ENCODE measurements around the gene ABL1.

The ABL1 gene

DNA sequence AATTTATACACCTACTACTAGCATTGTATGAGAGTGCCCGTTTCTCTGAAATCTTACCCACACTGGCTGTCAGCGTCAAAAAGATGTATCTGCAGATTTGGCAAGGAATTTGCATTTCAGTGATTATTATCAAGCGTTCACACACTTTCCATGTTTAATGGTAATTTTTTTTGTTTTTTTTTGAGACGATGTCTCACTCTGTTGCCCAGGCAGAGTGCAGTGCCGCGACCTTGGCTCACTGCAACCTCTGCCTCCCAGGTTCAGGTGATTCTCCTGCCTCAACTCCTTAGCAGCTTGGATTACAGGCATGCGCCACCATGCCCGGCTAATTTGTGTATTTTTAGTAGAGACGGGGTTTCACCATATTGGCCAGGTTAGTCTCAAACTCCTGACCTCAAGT is 14.3 kb downstream of the ABL1 start:
- POLR2A ChIA-PET, result no interaction called here
- CTCF ChIA-PET, result interaction anchor here (1.4 to 1.9 kb wide), 2 partner anchors 9 to 143 kb away, joined by 7 to 8 read pairs; no protein-coding TSS in a partner anchor
- H3K9me3 ChIP-seq (ENCODE audit: control extremely low read depth in 1 of 5, control insufficient read depth in 4 of 5, insufficient read depth in 2 of 5, low read depth in 1 of 5, low read length in 4 of 5), result no peaks in the 10 kb centered on the region
- no peak for DNase-seq
- no peak overlapping the region for H3K27ac ChIP-seq (ENCODE audit: insufficient read depth in 1 of 2, low read depth in 1 of 2, low read length in 2 of 2, poor library complexity in 1 of 2, severe bottlenecking in 2 of 2)
- no peaks in the 10 kb centered on the region for H3K4me1 ChIP-seq (ENCODE audit: control extremely low read depth in 1 of 4, control insufficient read depth in 4 of 4, insufficient read depth in 4 of 4, low read length in 3 of 4)
- no peaks in the 10 kb centered on the region for H3K27me3 ChIP-seq (replicated peaks in 2 of 5; ENCODE audit: control insufficient read depth in 4 of 5, insufficient read depth in 5 of 5, low read length in 4 of 5)
- peaks cover 4 to 10% (median 4%) of the 10 kb centered on the region in 4 experiments for H3K36me3 ChIP-seq (ENCODE audit: control insufficient read depth in 4 of 4, insufficient read depth in 4 of 4, low read length in 3 of 4)
- 98% methylated on average over 9 of the region's 9 CpGs for WGBS (ENCODE audit: insufficient coverage)
- no peak overlapping the region for H3K4me3 ChIP-seq (ENCODE audit: control insufficient read depth in 1 of 7, extremely low read depth in 1 of 7, insufficient read depth in 4 of 7, low read depth in 2 of 7, low read length in 6 of 7)

- DNase-seq, result no peak
- Histone ChIP-seq H3K4me1 (ENCODE audit: control extremely low read depth in 1 of 4, control insufficient read depth in 4 of 4, insufficient read depth in 4 of 4, low read length in 3 of 4) (no peaks in the 10 kb centered on the region), H3K27me3 (replicated peaks in 2 of 5; ENCODE audit: control insufficient read depth in 4 of 5, insufficient read depth in 5 of 5, low read length in 4 of 5) (no peaks in the 10 kb centered on the region), H3K9me3 (ENCODE audit: control extremely low read depth in 1 of 5, control insufficient read depth in 4 of 5, insufficient read depth in 2 of 5, low read depth in 1 of 5, low read length in 4 of 5) (no peaks in the 10 kb centered on the region), H3K36me3 (ENCODE audit: control insufficient read depth in 4 of 4, insufficient read depth in 4 of 4, low read length in 3 of 4) (peaks cover 13 to 38% (median 22%) of the 10 kb centered on the region in 4 experiments), H3K27ac (ENCODE audit: insufficient read depth in 1 of 2, low read depth in 1 of 2, low read length in 2 of 2, poor library complexity in 1 of 2, severe bottlenecking in 2 of 2) (no peak overlapping the region), H3K4me3 (ENCODE audit: control insufficient read depth in 1 of 7, extremely low read depth in 1 of 7, insufficient read depth in 4 of 7, low read depth in 2 of 7, low read length in 6 of 7) (no peak overlapping the region)
- ChIA-PET POLR2A (no interaction called here), CTCF (interaction anchor here (0.6 to 3.5 kb wide), 6 partner anchors 10 to 146 kb away, joined by 3 to 20 read pairs (median 4); no protein-coding TSS in a partner anchor)
- 100% methylated on average over 2 of the region's 7 CpGs for WGBS (ENCODE audit: insufficient coverage)
Measured at GRCh38 chr9:130852801-130853200, 17.7 kb downstream of the ABL1 start.

GRCh38 chr9:130854092-130854491 is 19.0 kb downstream of the ABL1 start:
- H3K27ac ChIP-seq (ENCODE audit: insufficient read depth in 1 of 2, low read depth in 1 of 2, low read length in 2 of 2, poor library complexity in 1 of 2, severe bottlenecking in 2 of 2), result no peak overlapping the region
- no peak for DNase-seq
- no peak overlapping the region for H3K4me3 ChIP-seq (ENCODE audit: control insufficient read depth in 1 of 7, extremely low read depth in 1 of 7, insufficient read depth in 4 of 7, low read depth in 2 of 7, low read length in 6 of 7)
- ChIA-PET POLR2A (no interaction called here), CTCF (interaction anchor here (0.9 to 2.2 kb wide), 6 partner anchors 12 to 153 kb away, joined by 3 to 12 read pairs (median 4); no protein-coding TSS in a partner anchor)
- peaks cover 15 to 51% (median 27%) of the 10 kb centered on the region in 4 experiments for H3K36me3 ChIP-seq (ENCODE audit: control insufficient read depth in 4 of 4, insufficient read depth in 4 of 4, low read length in 3 of 4)
- H3K4me1 ChIP-seq (ENCODE audit: control extremely low read depth in 1 of 4, control insufficient read depth in 4 of 4, insufficient read depth in 4 of 4, low read length in 3 of 4), result no peaks in the 10 kb centered on the region
- no peaks in the 10 kb centered on the region for H3K27me3 ChIP-seq (replicated peaks in 2 of 5; ENCODE audit: control insufficient read depth in 4 of 5, insufficient read depth in 5 of 5, low read length in 4 of 5)
- no peaks in the 10 kb centered on the region for H3K9me3 ChIP-seq (ENCODE audit: control extremely low read depth in 1 of 5, control insufficient read depth in 4 of 5, insufficient read depth in 2 of 5, low read depth in 1 of 5, low read length in 4 of 5)
- WGBS (ENCODE audit: insufficient coverage), result 92% methylated on average over 7 of the region's 8 CpGs

- Histone ChIP-seq H3K36me3 (ENCODE audit: control insufficient read depth in 4 of 4, insufficient read depth in 4 of 4, low read length in 3 of 4) (peaks cover 15 to 55% (median 28%) of the 10 kb centered on the region in 4 experiments), H3K27me3 (replicated peaks in 2 of 5; ENCODE audit: control insufficient read depth in 4 of 5, insufficient read depth in 5 of 5, low read length in 4 of 5) (no peaks in the 10 kb centered on the region), H3K27ac (ENCODE audit: insufficient read depth in 1 of 2, low read depth in 1 of 2, low read length in 2 of 2, poor library complexity in 1 of 2, severe bottlenecking in 2 of 2) (no peak overlapping the region), H3K9me3 (ENCODE audit: control extremely low read depth in 1 of 5, control insufficient read depth in 4 of 5, insufficient read depth in 2 of 5, low read depth in 1 of 5, low read length in 4 of 5) (no peaks in the 10 kb centered on the region), H3K4me3 (ENCODE audit: control insufficient read depth in 1 of 7, extremely low read depth in 1 of 7, insufficient read depth in 4 of 7, low read depth in 2 of 7, low read length in 6 of 7) (no peak overlapping the region), H3K4me1 (ENCODE audit: control extremely low read depth in 1 of 4, control insufficient read depth in 4 of 4, insufficient read depth in 4 of 4, low read length in 3 of 4) (no peaks in the 10 kb centered on the region)
- 95% methylated on average over 9 of the region's 9 CpGs for WGBS (ENCODE audit: insufficient coverage)
- CTCF ChIA-PET, result interaction anchor here (1.1 to 2.2 kb wide), 4 partner anchors 11 to 154 kb away, joined by 4 to 12 read pairs (median 6); no protein-coding TSS in a partner anchor
- DNase-seq, result no peak
- POLR2A ChIA-PET, result no interaction called here
Measured at GRCh38 chr9:130854835-130855234, 19.8 kb downstream of the ABL1 start.

- WGBS (ENCODE audit: insufficient coverage), result 89% methylated on average over 6 of the region's 8 CpGs
- DNase-seq, result no peak
- ChIA-PET CTCF (interaction anchor here (1.1 to 1.3 kb wide), 2 partner anchors 149 to 155 kb away, joined by 3 to 4 read pairs; no protein-coding TSS in a partner anchor), POLR2A (no interaction called here)
- no peak overlapping the region for H3K27ac ChIP-seq (ENCODE audit: insufficient read depth in 1 of 2, low read depth in 1 of 2, low read length in 2 of 2, poor library complexity in 1 of 2, severe bottlenecking in 2 of 2)
- H3K27me3 ChIP-seq (replicated peaks in 2 of 5; ENCODE audit: control insufficient read depth in 4 of 5, insufficient read depth in 5 of 5, low read length in 4 of 5), result no peaks in the 10 kb centered on the region
- no peaks in the 10 kb centered on the region for H3K9me3 ChIP-seq (ENCODE audit: control extremely low read depth in 1 of 5, control insufficient read depth in 4 of 5, insufficient read depth in 2 of 5, low read depth in 1 of 5, low read length in 4 of 5)
- H3K36me3 ChIP-seq (ENCODE audit: control insufficient read depth in 4 of 4, insufficient read depth in 4 of 4, low read length in 3 of 4), result peaks cover 15 to 71% (median 38%) of the 10 kb centered on the region in 4 experiments
- H3K4me3 ChIP-seq (ENCODE audit: control insufficient read depth in 1 of 7, extremely low read depth in 1 of 7, insufficient read depth in 4 of 7, low read depth in 2 of 7, low read length in 6 of 7), result no peak overlapping the region
- no peaks in the 10 kb centered on the region for H3K4me1 ChIP-seq (ENCODE audit: control extremely low read depth in 1 of 4, control insufficient read depth in 4 of 4, insufficient read depth in 4 of 4, low read length in 3 of 4)
Measured at GRCh38 chr9:130856474-130856873, 21.4 kb downstream of the ABL1 start.

- CTCF ChIA-PET, result interaction anchor here (0.6 to 2.6 kb wide), 9 partner anchors 9 to 751 kb away, joined by 3 to 21 read pairs (median 5); no protein-coding TSS in a partner anchor
- no peak overlapping the region for H3K27ac ChIP-seq (ENCODE audit: insufficient read depth in 1 of 2, low read depth in 1 of 2, low read length in 2 of 2, poor library complexity in 1 of 2, severe bottlenecking in 2 of 2)
Measured at GRCh38 chr9:130857864-130858738, 23.0 kb downstream of the ABL1 start.

More at GRCh38 chr9:130857864-130858738, 23.0 kb downstream of the ABL1 start:
- Histone ChIP-seq H3K9me3 (ENCODE audit: control extremely low read depth in 1 of 5, control insufficient read depth in 4 of 5, insufficient read depth in 2 of 5, low read depth in 1 of 5, low read length in 4 of 5) (no peaks in the 10 kb centered on the region), H3K4me3 (ENCODE audit: control insufficient read depth in 1 of 7, extremely low read depth in 1 of 7, insufficient read depth in 4 of 7, low read depth in 2 of 7, low read length in 6 of 7) (no peak overlapping the region), H3K4me1 (ENCODE audit: control extremely low read depth in 1 of 4, control insufficient read depth in 4 of 4, insufficient read depth in 4 of 4, low read length in 3 of 4) (no peaks in the 10 kb centered on the region), H3K27me3 (replicated peaks in 2 of 5; ENCODE audit: control insufficient read depth in 4 of 5, insufficient read depth in 5 of 5, low read length in 4 of 5) (no peaks in the 10 kb centered on the region), H3K36me3 (ENCODE audit: control insufficient read depth in 4 of 4, insufficient read depth in 4 of 4, low read length in 3 of 4) (peaks cover 17 to 87% (median 41%) of the 10 kb centered on the region in 4 experiments)
- no peak for DNase-seq
- WGBS (ENCODE audit: insufficient coverage), result 96% methylated on average over 13 of the region's 22 CpGs
- POLR2A ChIA-PET, result no interaction called here
